Fibroblast of peridontal ligament (primary cell): Measurements from ENCODE around the gene DAG1.
A peak's percentile ranks its signal among the peaks of the same experiment; 100 is the strongest.

ENCODE experiments used
- DNase-seq: peaks from one replicate; pipeline ENCODE4 v3.0.0-alpha.2; 2010; ENCODE audit errors: extremely low read depth

DAG1 gene

DNA sequence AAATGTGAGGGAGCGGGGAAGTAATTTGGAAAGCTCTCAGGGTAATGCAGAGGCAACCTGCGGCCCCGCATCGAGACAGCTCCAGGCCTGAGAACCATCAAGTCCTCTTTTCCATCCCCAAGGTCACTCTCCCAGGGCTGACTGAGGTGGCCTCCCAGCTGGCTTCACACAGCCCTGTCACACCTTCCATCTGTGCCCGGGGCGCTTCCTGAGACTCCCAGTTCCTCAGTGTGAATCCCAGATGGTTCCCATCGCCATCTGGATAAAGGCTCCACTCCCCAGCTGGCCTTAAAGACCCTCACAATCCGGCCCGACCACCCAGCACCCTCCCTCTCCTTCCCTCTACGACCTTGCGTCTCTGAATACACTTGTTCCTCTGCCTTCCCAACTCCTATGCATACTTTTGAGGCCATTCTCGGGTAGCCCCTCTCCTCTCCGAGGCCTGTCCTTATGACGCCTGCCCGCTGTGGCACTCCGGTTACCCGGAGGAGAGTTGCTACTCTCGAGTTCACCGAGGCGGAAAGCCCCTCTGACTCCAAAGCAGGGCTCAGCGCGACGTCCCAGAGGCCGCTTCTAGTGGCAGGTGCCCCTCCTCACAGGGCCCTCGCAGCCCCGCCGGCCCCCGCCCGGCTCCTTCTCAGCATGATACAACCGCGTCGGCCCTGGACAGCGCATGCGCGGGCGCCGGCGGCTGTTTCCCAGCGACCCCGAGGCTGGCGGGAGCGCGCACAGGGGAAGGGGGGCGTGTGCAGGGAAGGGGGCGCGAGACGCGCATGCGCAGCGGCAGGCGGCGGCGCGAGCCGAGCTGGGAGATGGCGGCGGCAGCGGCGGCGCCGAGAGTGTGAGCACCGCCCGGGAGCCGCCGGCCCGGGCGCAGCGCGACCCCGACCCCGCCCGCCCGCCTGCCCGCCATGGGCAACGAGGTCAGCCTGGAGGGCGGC is 83.9 kb downstream of the DAG1 start, which contains the start of gene BSN:
BSN (plus strand) TSS at position 786 of the 941 bp plus-strand sequence; CDS start at position 912, 126 bp downstream.
- DNase-seq, result peak; percentile 83

DNA sequence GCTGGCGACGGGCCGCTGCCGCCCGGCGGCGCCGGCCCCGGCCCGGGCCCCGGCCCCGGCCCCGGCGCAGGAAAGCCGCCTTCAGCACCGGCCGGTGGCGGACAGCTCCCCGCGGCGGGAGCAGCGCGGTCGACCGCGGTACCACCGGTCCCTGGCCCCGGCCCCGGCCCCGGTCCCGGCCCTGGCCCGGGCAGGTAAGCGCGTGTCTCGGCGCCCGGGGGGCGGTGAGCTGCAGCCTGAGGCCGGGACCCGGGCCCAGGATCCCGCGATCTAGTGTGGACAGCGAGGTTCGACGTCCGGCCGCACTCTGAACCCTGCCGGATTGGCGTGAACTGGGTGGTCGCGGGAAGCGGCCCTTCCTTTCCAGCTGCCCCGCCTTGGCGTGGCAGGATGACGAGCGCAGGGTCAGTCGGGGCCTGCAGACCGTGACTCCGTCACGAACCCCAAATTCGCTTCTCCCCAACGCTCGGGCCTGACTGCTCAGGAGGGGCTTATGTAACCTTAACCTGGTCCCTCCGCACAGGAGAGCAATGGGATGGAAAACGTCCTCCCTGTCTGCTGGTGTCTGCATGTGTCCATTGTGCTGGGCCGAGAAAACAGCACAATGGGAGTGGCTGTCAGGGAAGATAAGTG is 84.7 kb downstream of the DAG1 start:
- DNase-seq, result peak; percentile 11

DNA sequence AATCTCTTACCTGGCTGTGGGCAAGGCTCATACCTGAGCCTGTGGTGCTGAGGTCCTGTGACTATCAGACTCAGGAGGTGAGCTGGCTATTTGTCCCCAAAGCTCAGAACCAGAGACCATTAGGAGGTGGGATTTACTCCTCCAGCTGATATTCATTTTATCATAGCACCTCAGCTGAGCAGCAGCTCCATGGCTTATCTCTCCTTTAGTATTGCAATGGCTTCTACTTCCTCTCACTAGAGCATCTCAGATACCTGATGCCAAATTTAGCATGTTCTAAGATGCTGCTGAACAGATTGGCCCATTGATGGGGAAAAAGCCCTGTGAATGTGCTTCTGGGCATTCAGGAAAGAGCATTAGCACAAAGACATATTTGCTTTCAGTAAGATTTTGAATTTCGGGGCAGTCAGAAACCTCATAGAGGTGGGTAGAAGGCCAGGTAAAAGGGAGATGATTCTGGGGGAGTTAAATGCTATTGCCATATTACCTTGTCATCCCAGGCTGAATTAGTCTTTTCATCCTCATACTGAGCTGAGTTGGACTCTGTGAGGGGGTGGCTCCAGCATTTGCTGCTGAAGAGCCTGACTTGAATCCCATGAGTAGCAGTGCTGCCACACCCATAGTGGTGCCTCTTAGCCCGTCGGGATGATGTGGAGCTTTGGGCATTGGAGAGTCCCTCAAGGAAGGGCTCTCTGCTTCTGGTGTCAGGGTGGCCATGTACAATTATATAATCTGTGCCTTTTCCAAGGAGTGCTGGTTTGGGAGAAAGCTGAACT is 86.6 kb downstream of the DAG1 start:
- no peak for DNase-seq

GRCh38 chr3:49563040-49563578 is 93.0 kb downstream of the DAG1 start:
- DNase-seq, result no peak

DNA sequence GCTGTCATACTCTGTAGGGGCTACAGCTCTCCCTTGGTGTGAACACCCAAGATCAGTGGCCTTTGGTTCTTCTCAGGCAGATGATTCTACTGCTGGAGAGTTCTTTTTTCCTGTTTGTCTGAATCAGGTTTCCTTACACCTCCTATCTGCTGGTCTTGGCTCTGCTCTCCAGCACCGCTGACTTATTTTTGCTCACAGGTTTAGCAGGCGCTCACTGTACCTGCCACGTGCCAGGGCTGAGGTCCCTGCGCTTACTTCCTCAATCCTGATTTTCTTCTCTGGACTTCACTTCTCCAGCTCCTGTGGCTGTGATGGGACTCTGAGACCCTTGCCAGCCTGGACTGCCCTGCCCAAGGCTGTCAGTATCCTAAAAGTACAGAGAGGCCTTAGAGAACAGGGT is 93.7 kb downstream of the DAG1 start:
- DNase-seq, result no peak

DNA sequence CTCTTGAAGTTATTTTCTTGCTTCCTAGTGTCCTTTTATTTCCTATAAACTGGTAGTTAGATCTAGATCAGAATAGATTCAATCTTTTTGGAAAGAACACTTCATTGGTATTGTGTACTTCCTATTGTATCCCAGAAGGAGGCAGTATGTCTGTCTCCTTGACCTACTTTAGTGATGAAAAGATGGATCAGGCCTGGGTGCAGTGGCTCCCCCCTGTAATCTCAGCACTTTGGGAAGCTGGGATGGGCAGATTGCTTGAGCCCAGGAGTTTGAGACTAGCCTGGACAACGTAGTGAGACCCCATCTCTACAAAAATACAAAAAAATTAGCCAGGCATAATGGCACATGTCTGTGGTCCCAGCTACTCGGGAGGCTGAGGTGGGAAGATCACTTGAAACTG is 96.2 kb downstream of the DAG1 start:
- DNase-seq, result no peak

DNA sequence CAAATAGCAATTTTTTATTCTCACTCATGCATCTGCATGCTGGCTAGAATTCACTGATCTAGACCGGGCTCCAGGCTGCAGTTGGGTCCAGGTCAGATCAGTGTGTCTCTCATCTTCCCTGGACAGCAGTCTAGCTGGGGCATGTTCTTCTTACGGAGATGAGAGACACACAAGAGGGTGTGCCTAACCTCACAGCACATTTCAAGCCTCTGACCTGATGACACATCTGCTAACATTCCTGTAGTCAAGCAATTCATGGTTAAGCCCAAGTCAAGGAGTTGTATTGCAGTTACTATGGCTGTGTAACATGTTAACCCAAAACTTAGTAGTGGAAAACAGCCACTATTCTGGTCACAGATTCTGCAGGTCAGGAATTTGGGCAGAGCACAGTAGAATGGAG is 97.3 kb downstream of the DAG1 start:
- no peak for DNase-seq

- DNase-seq, result no peak
Observed at GRCh38 chr3:49568965-49569364, 98.9 kb downstream of the DAG1 start.

DNA sequence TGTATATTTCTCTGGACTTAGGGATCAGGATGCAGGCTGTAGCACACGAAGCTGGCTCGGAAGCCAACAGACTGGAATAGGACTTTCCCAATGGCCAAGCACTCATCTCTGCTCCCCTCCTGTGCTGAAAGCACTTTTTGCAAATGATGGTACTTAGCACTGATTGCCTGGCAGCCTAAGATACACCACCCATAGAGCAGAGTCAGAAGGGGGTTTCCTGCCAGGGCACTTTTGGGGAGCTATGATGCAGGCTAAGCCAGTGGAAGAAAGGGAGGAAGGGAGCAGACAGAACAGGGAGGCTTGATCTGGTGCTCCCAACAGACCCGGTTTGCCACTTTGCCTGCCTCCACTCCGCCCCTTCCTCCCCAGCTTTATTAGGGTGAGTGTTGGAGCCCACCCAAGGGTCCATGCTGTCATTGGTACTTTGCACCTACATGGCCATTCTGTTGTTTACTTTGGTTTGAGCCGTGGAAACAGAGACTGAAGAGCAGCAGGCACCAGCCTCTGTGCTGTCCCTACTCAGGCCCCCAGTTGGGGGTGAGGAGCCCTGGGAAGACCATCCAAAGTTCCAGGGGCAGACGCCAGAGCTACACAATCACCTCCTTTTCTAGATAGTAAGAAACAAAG is 100.1 kb downstream of the DAG1 start:
- no peak for DNase-seq

- no peak for DNase-seq
Observed at GRCh38 chr3:49582177-49582576, 112.1 kb downstream of the DAG1 start.
